Ascending aorta (tissue), 2 donors: ENCODE results near the gene ALOX12. TPM values are rescaled to one million over a fixed set of nuclear protein-coding genes. Genes with fewer than 3 reads are reported as not detected.
A peak's percentile ranks its signal among the peaks of the same experiment; 100 is the strongest.

Experiments used
- DNase-seq, 2 donors: peaks; one replicate each; pipeline ENCODE4 v3.0.0-alpha.2; 2019; ENCODE audit warnings: low spot score in 2 of 2
- H3K27ac ChIP-seq, 2 donors: fragments of 200-600 bp; sonication (generic); one replicate each; pipeline ENCODE4 v1.5.1; 2016 to 2017; ENCODE audit warnings: mild to moderate bottlenecking in 1 of 2
- H3K27me3 ChIP-seq: fragments of 200-600 bp; sonication (generic); one replicate; pipeline ENCODE4 v1.5.1; 2017
- H3K36me3 ChIP-seq, 2 donors: fragments of 200-600 bp; sonication (generic); one replicate each; pipeline ENCODE4 v1.5.1; 2016
- H3K4me1 ChIP-seq, 2 donors: fragments of 200-600 bp; sonication (generic); one replicate each; pipeline ENCODE4 v1.5.1; 2016 to 2017; ENCODE audit warnings: mild to moderate bottlenecking in 1 of 2
- H3K4me3 ChIP-seq, 2 donors: fragments of 200-600 bp; sonication (generic); one replicate each; pipeline ENCODE4 v1.5.1; 2016 to 2017; ENCODE audit warnings: mild to moderate bottlenecking in 1 of 2
- H3K9me3 ChIP-seq, 2 donors: fragments of 200-600 bp; sonication (generic); one replicate each; pipeline ENCODE4 v1.5.1; 2016
- CTCF ChIP-seq, 3 experiments: fragments of 200-600 bp in 2 of 3; fragments of 450-650 bp in 1 of 3; sonication (generic) in 2 of 3; IDR thresholded peaks; one replicate each; pipeline ENCODE4 v1.5.1; 2016 to 2019; ENCODE audit warnings: antibody characterized with exemption in 3 of 3, mild to moderate bottlenecking in 1 of 3, moderate library complexity in 1 of 3
- intact Hi-C: fragments of 100-400 bp; cut with DNase I; formaldehyde crosslinking; loops from one replicate; pipeline ENCODE4 v1.15.1; 2023
- total RNA-seq: library from RNA; depleted of rRNA; stranded (reverse); fragments of >200 nt; gene quantifications from one replicate; pipeline ENCODE4 v1.1.0, GENCODE V29; 2016

Gene ALOX12
- total RNA-seq, 1 donor from 2014 or later: not detected

DNA sequence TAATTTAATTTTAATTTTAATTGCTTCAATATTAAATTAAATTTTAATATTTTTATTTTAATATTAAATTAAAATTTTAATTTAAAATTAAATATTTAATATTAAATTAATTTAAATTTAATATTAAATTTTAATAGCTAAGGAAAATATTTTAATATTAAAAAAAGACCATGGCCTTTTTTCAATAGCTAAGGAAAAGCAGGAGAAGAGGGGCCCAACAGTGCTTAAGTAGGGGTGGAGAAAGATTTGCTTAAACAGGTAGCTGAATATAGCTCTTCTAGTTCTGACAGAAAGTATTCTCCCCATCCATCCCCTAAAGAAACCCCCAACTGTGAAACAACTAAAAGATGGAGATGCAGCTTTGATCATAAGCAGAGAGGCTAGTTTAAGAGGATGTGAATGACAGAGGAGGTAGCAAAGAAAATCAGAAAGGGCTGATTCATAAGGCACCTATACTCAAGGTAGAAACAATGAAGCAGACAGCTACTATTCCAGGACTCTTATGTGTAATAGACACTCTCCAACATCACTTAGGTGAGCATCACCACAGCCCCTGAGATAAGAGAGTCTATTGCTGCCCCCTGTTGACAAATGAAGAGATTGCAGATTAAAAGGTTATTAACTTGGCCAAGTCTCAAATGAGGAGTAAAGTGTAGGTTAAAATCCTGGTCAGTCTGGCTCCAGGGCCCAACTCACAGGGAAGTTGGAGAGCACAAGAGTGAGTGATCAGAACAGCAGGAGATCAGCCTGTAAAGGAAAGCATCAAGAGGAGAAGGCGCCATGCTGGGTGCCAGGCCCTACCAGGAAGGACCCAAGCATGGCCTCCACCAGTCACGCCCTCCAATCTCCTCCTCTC, 8.8 kb downstream of the ALOX12 start:
- intact Hi-C loops: loop anchor here (5.0 kb wide), 1 partner anchor 337 kb away; no protein-coding TSS in a partner anchor
- DNase-seq: no peak
- peak; percentile 47 to 60 (median 48) for TF ChIP-seq CTCF (IDR thresholded peaks at IDR 0.05)
- Histone ChIP-seq H3K4me1 (no peaks in the 10 kb centered on the region), H3K4me3 (no peak overlapping the region), H3K36me3 (peaks cover 34 to 37% of the 10 kb centered on the region in 2 donors), H3K27me3 (no peaks in the 10 kb centered on the region), H3K9me3 (no peaks in the 10 kb centered on the region), H3K27ac (no peak overlapping the region)

GRCh38 chr17:7005716-7006115, 9.9 kb downstream of the ALOX12 start:
- Histone ChIP-seq H3K9me3 (no peaks in the 10 kb centered on the region), H3K4me1 (peaks cover 1 to 3% of the 10 kb centered on the region in 2 donors), H3K27ac (no peak overlapping the region), H3K27me3 (no peaks in the 10 kb centered on the region), H3K36me3 (peaks cover 24 to 28% of the 10 kb centered on the region in 2 donors), H3K4me3 (no peak overlapping the region)
- intact Hi-C loops: no loop called here
- no peak for TF ChIP-seq CTCF (IDR thresholded peaks at IDR 0.05)
- DNase-seq: no peak

GRCh38 chr17:7007143-7007542, 11.3 kb downstream of the ALOX12 start:
- Histone ChIP-seq H3K4me1 (peaks cover 7 to 11% of the 10 kb centered on the region in 2 donors), H3K27ac (no peak overlapping the region), H3K4me3 (no peak overlapping the region), H3K36me3 (peaks cover 9 to 15% of the 10 kb centered on the region in 2 donors), H3K9me3 (no peaks in the 10 kb centered on the region), H3K27me3 (no peaks in the 10 kb centered on the region)
- intact Hi-C loops: no loop called here
- no peak for DNase-seq
- TF ChIP-seq CTCF (IDR thresholded peaks at IDR 0.05): no peak

DNA sequence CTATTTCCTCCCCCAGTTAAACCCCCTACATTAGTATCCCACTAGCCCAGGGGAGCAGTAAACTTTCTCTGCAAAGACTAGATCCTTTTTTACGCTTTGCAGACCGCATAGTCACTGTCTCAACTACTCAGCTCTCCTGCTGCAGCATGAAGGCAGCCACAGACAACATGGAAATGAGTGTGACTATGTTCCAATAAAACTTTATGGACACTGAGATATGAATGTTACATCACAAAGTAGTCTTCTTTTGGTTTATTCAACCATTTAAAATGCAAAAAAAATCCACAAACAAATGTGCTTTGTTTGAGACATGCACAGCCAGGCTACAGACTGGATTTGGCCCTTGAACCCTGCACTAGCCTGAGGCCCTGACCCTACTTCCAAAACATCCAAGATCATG, 14.7 kb downstream of the ALOX12 start:
- H3K4me3 ChIP-seq: peak overlapping the region in 1 of 2 donors; percentile 99
- intact Hi-C loops: loop anchor here (5.0 to 10.0 kb wide), 6 partner anchors 256 to 1816 kb away; partner anchors contain the start of genes C17orf100, MED31, NUP88 and PIMREG

DNA sequence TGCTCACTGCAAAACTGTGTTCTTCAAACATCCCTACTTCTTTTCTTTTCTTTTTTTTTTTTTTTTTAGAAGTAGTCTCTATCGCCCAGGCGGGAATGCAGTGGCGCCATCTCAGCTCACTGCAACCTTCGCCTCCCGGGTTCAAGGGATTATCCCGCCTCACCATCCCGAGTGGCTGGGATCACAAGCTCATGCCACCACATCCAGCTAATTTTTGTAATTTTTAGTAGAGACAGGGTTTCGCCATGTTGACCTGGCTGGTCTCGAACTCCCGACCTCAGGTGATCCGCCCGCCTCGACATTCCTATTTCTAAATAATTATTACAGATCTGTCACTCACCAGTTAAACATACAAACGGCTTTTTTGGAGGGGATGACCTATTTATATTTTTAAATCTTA, 15.6 kb downstream of the ALOX12 start:
- no peak for DNase-seq
- peak overlapping the region in 1 of 2 donors; percentile 99 for H3K27ac ChIP-seq

More for the DNA sequence above, 14.7 kb downstream of the ALOX12 start:
- no peak for TF ChIP-seq CTCF (IDR thresholded peaks at IDR 0.05)
- H3K27ac ChIP-seq: no peak overlapping the region
- H3K27me3 ChIP-seq: no peaks in the 10 kb centered on the region
- no peaks in the 10 kb centered on the region for H3K9me3 ChIP-seq
- DNase-seq: no peak
- peaks cover 22 to 23% of the 10 kb centered on the region in 2 donors for H3K4me1 ChIP-seq
- no peaks in the 10 kb centered on the region for H3K36me3 ChIP-seq

More for the DNA sequence above, 15.6 kb downstream of the ALOX12 start:
- Histone ChIP-seq H3K36me3 (peaks cover 0 to under 1% of the 10 kb centered on the region in 2 donors), H3K9me3 (no peaks in the 10 kb centered on the region), H3K4me1 (peaks cover 24 to 26% of the 10 kb centered on the region in 2 donors), H3K27me3 (no peaks in the 10 kb centered on the region), H3K4me3 (peak overlapping the region; percentile 95 to 99)
- intact Hi-C loops: loop anchor here (5.0 to 10.0 kb wide), 6 partner anchors 257 to 1817 kb away; partner anchors contain the start of genes C17orf100, MED31, NUP88 and PIMREG
- no peak for TF ChIP-seq CTCF (IDR thresholded peaks at IDR 0.05)
